Karpas-422 (cell line): ENCODE data around the gene TMEM184C. TPM values are rescaled to one million over a fixed set of nuclear protein-coding genes. Genes with fewer than 3 reads are reported as not detected.

Experiments used
- DNase-seq: peaks from one replicate; pipeline ENCODE4 v3.0.0-alpha.2; 2015
- H2AFZ ChIP-seq: fragments of 200-600 bp; sonication (generic); 2 replicates; pipeline ENCODE4 v1.6.1; 2014; ENCODE audit warnings: antibody characterized with exemption, low read length, mixed read lengths
- H3K27ac ChIP-seq: fragments of 200-600 bp; sonication (generic); 2 replicates; pipeline ENCODE4 v1.5.1; 2014; ENCODE audit warnings: mild to moderate bottlenecking, low read length, moderate library complexity
- H3K27me3 ChIP-seq: fragments of 200-600 bp; sonication (generic); 2 replicates; pipeline ENCODE4 v1.6.1; 2014; ENCODE audit warnings: low read length, mixed read lengths
- H3K36me3 ChIP-seq: fragments of 200-600 bp; sonication (generic); 2 replicates; pipeline ENCODE4 v1.6.1; 2014; ENCODE audit warnings: low read length, mixed read lengths; ENCODE audit not compliant: insufficient read depth
- H3K4me1 ChIP-seq: fragments of 200-600 bp; sonication (generic); 2 replicates; pipeline ENCODE4 v1.6.1; 2014; ENCODE audit warnings: mild to moderate bottlenecking, low read length, mixed read lengths
- H3K4me2 ChIP-seq: fragments of 200-600 bp; sonication (generic); 2 replicates; pipeline ENCODE4 v1.6.1; 2014; ENCODE audit warnings: low read length, low read depth, mild to moderate bottlenecking; ENCODE audit not compliant: poor library complexity, severe bottlenecking
- H3K4me3 ChIP-seq: fragments of 200-600 bp; sonication (generic); 2 replicates; pipeline ENCODE4 v1.5.1; 2014; ENCODE audit warnings: mild to moderate bottlenecking, antibody characterized with exemption, low read length, mixed read lengths
- H3K79me2 ChIP-seq: fragments of 200-600 bp; sonication (generic); 2 replicates; pipeline ENCODE4 v1.6.1; 2014; ENCODE audit warnings: mild to moderate bottlenecking, low read length, mixed read lengths
- H3K9ac ChIP-seq: fragments of 200-600 bp; sonication (generic); 2 replicates; pipeline ENCODE4 v1.6.0; 2014; ENCODE audit warnings: low read length
- H3K9me2 ChIP-seq: fragments of 200-600 bp; sonication (generic), shearing (Covaris generic); replicated peaks from 2 replicates; pipeline ENCODE4 v1.6.0; 2014; ENCODE audit warnings: mild to moderate bottlenecking, low read length, moderate library complexity; ENCODE audit not compliant: insufficient read depth
- H3K9me3 ChIP-seq: fragments of 300-700, 200-600 bp; sonication (generic); 2 replicates; pipeline ENCODE4 v1.6.1; 2014; ENCODE audit warnings: low read length, mixed read lengths
- H4K20me1 ChIP-seq: fragments of 200-600 bp; sonication (generic); 2 replicates; pipeline ENCODE4 v1.6.1; 2014; ENCODE audit warnings: mild to moderate bottlenecking, antibody characterized with exemption, low read length, low read depth; ENCODE audit not compliant: insufficient read depth
- total RNA-seq: library from RNA; depleted of rRNA; stranded (reverse); fragments of >200 nt; shearing (Covaris generic); gene quantifications from 2 replicates; pipeline ENCODE4 v1.2.3, GENCODE V29; 2014; ENCODE audit warnings: low replicate concordance

TMEM184C gene
- total RNA-seq, 1 experiment from 2014 or later, result 47.0 TPM

- no peaks in the 10 kb centered on the region for H3K9me3 ChIP-seq
- no peaks in the 10 kb centered on the region for H3K9me2 ChIP-seq
- no peak for DNase-seq
- H3K27me3 ChIP-seq, result no peaks in the 10 kb centered on the region
- H3K4me1 ChIP-seq, result no peaks in the 10 kb centered on the region
- H4K20me1 ChIP-seq, result no peaks in the 10 kb centered on the region
- no peaks in the 10 kb centered on the region for H3K79me2 ChIP-seq
- H3K4me3 ChIP-seq, result no peak overlapping the region
- no peak overlapping the region for H3K27ac ChIP-seq
- no peak overlapping the region for H3K9ac ChIP-seq
- no peaks in the 10 kb centered on the region for H3K36me3 ChIP-seq
- no peak overlapping the region for H3K4me2 ChIP-seq
- H2AFZ ChIP-seq, result no peak overlapping the region
These were observed 6.5 kb upstream of the TMEM184C start for GRCh38 chr4:147610686-147611085.

GRCh38 chr4:147616849-147617172 is 386 bp upstream of the TMEM184C start:
- peaks cover 36% of the 10 kb centered on the region for H3K4me1 ChIP-seq
- H3K79me2 ChIP-seq, result peaks cover 45% of the 10 kb centered on the region
- no peak overlapping the region for H3K27ac ChIP-seq
- no peak for DNase-seq
- peaks cover 13% of the 10 kb centered on the region; the same call in 1 of the 2 replicates for H3K36me3 ChIP-seq
- H3K27me3 ChIP-seq, result no peaks in the 10 kb centered on the region
- peaks cover 5% of the 10 kb centered on the region; the same call in 1 of the 2 replicates for H4K20me1 ChIP-seq
- no peaks in the 10 kb centered on the region for H3K9me3 ChIP-seq
- H3K4me2 ChIP-seq, result peak overlapping the region; percentile 97
- peak overlapping the region; percentile 83 for H3K9ac ChIP-seq
- peak overlapping the region; percentile 92 for H3K4me3 ChIP-seq
- peak overlapping the region; percentile 10; the same call in 1 of the 2 replicates for H2AFZ ChIP-seq
- H3K9me2 ChIP-seq, result no peaks in the 10 kb centered on the region

DNA sequence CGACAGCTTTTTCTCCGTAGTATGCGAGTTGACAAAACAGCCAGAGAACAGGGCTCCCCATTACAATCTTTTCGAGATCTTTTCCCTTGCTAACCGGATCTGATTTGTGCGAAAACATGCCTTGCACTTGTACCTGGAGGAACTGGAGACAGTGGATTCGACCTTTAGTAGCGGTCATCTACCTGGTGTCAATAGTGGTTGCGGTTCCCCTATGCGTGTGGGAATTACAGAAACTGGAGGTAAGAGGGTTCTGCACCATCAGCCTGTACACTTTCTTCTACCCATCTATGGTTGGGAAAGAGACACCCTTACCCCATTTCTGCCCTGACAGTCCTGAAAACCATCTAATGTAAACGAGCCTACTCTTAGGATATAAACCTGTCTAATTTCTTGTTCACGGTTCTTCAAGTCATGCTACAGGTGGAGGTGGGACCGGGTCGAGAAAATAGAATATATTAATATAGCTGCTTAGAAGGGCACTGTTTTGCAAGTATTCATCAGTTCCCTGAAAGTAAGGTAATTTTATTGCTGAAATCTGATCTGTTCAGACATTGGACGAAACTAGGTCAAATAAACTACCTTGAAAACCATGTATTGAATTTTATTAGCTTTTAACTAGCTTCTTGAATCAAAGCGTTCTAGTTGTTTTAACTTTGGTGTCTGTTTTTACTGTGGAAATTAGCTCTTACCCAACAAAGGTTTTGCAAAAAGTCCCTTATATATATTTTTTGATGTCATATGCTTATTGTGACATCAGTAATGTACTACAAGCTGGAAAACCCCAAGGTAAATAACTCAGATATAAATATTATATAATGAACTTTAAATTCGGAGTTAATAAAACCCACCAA is 869 bp downstream of the TMEM184C start:
- DNase-seq, result no peak

DNA sequence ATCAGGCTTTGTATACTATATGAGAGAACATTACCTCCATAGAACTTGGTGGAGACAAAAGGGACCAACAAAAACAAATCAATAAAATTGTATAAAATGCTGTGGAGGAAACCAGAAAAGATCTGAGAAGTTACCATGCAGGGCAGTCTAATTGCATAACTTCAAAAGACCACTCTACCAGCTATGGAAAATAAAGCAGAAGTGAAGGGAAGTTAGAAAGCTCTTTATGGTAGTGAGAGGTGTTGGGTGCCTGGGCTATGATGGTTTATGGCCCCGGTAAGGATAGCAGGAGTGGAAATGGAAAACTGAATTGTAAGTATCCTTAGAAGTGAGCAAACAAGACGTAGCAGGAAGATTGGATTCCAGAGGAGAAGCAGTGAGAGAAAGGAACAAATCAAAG is 3.1 kb downstream of the TMEM184C start:
- H3K27ac ChIP-seq, result no peak overlapping the region
- no peak overlapping the region for H3K4me3 ChIP-seq
- H3K27me3 ChIP-seq, result no peaks in the 10 kb centered on the region
- no peaks in the 10 kb centered on the region for H3K9me3 ChIP-seq
- H3K36me3 ChIP-seq, result peaks cover 27% of the 10 kb centered on the region
- peaks cover 75% of the 10 kb centered on the region for H3K79me2 ChIP-seq
- peak overlapping the region; percentile 36 for H3K4me2 ChIP-seq
- no peaks in the 10 kb centered on the region for H3K9me2 ChIP-seq
- no peak overlapping the region for H2AFZ ChIP-seq
- no peak overlapping the region for H3K9ac ChIP-seq
- H3K4me1 ChIP-seq, result peaks cover 36% of the 10 kb centered on the region
- DNase-seq, result no peak
- H4K20me1 ChIP-seq, result peaks cover 5% of the 10 kb centered on the region; the same call in 1 of the 2 replicates

More for the DNA sequence above, 869 bp downstream of the TMEM184C start:
- peaks cover 5% of the 10 kb centered on the region; the same call in 1 of the 2 replicates for H4K20me1 ChIP-seq
- no peaks in the 10 kb centered on the region for H3K9me2 ChIP-seq
- H2AFZ ChIP-seq, result peak overlapping the region; percentile 50
- peak overlapping the region; percentile 92 for H3K4me3 ChIP-seq
- no peaks in the 10 kb centered on the region for H3K27me3 ChIP-seq
- peak overlapping the region; percentile 97 for H3K4me2 ChIP-seq
- H3K36me3 ChIP-seq, result peaks cover 13% of the 10 kb centered on the region; the same call in 1 of the 2 replicates
- H3K79me2 ChIP-seq, result peaks cover 57% of the 10 kb centered on the region
- peak overlapping the region; percentile 65 for H3K27ac ChIP-seq
- H3K4me1 ChIP-seq, result peaks cover 36% of the 10 kb centered on the region
- H3K9me3 ChIP-seq, result no peaks in the 10 kb centered on the region
- H3K9ac ChIP-seq, result peak overlapping the region; percentile 83

DNA sequence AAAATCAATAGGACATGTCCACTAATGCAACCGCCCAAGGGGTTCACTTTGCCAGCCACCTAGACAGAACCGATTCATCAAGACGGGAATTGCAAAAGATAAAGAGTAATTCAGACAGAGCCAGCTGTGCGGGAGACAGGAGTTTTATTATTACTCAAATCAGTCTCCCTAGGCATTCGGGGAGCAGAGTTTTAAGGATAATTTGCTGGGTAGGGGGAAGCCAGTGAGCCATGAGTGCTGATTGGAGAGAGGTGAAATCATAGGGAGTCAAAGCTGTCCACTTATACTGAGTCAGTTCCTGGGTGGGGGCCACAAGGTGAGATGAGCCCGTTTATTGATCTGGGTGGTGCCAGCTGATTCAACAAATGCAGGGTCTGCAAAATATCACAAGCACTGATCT is 8.5 kb downstream of the TMEM184C start:
- H3K4me1 ChIP-seq, result peaks cover 6% of the 10 kb centered on the region
- H3K27ac ChIP-seq, result no peak overlapping the region
- H3K79me2 ChIP-seq, result peaks cover 70% of the 10 kb centered on the region
- no peak overlapping the region for H3K9ac ChIP-seq
- no peaks in the 10 kb centered on the region for H3K9me3 ChIP-seq
- peaks cover 64% of the 10 kb centered on the region for H3K36me3 ChIP-seq
- DNase-seq, result no peak
- H3K4me3 ChIP-seq, result no peak overlapping the region
- H4K20me1 ChIP-seq, result no peaks in the 10 kb centered on the region
- no peak overlapping the region for H2AFZ ChIP-seq
- H3K27me3 ChIP-seq, result no peaks in the 10 kb centered on the region
- no peak overlapping the region for H3K4me2 ChIP-seq
- H3K9me2 ChIP-seq, result no peaks in the 10 kb centered on the region

GRCh38 chr4:147626903-147627302 is 9.7 kb downstream of the TMEM184C start:
- Histone ChIP-seq H3K4me1 (no peaks in the 10 kb centered on the region), H3K4me3 (no peak overlapping the region), H3K79me2 (peaks cover 70% of the 10 kb centered on the region), H3K9ac (no peak overlapping the region), H2AFZ (no peak overlapping the region), H4K20me1 (no peaks in the 10 kb centered on the region), H3K36me3 (peaks cover 70% of the 10 kb centered on the region), H3K27ac (no peak overlapping the region), H3K9me3 (no peaks in the 10 kb centered on the region), H3K27me3 (no peaks in the 10 kb centered on the region), H3K9me2 (no peaks in the 10 kb centered on the region), H3K4me2 (no peak overlapping the region)
- no peak for DNase-seq

- Histone ChIP-seq H3K4me2 (no peak overlapping the region), H3K27ac (no peak overlapping the region), H3K9ac (no peak overlapping the region), H3K9me2 (no peaks in the 10 kb centered on the region), H2AFZ (no peak overlapping the region), H3K79me2 (peaks cover 65% of the 10 kb centered on the region), H3K4me1 (no peaks in the 10 kb centered on the region), H3K27me3 (no peaks in the 10 kb centered on the region), H3K9me3 (no peaks in the 10 kb centered on the region), H3K4me3 (no peak overlapping the region), H4K20me1 (no peaks in the 10 kb centered on the region), H3K36me3 (peaks cover 81% of the 10 kb centered on the region)
- no peak for DNase-seq
These were observed 11.2 kb downstream of the TMEM184C start for GRCh38 chr4:147628415-147628814.

DNA sequence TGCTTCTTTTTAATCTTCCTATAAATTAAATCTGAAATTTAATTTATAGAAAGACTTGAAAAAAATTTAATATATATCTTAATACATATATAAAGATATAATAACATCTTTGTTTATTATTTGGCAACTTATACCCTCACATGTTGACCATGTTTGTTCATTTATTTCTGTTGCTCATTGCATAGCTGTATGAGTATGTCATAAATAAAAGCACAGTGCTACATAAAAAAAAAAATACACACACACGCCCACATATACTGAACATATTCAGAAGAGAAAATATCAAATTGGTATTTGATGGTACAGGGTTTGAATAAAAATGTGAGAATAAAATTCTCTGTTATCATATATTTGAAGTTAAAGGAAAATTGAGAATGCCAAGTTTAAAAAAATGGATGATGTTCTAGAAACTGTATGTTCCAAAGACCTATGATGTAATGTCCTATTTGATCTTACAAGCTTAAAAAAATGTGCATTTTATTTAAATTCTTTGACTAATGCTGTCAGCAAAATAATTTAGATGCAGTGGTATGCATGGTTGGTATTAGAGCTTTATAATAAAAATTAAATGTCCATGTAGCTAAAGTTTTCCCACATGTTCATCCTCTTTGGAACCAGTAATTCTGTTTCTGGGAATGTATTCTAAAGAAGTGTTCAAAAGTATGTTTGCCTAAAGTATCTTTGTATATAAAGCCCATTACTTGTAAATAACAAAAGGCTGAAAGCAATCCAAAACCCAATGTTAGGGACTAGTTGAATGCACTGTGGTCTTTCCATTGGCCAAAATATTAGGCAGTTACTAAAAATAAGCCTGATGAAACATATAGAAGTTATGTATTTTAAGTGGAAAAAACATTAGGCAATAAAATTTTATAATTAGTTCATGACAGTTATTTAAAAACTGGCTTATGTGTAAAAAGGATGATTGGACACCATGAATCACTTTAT is 12.9 kb downstream of the TMEM184C start:
- H3K36me3 ChIP-seq, result peaks cover 84% of the 10 kb centered on the region
- DNase-seq, result no peak

More for the DNA sequence above, 12.9 kb downstream of the TMEM184C start:
- no peaks in the 10 kb centered on the region for H3K27me3 ChIP-seq
- no peak overlapping the region for H3K27ac ChIP-seq
- H3K9ac ChIP-seq, result no peak overlapping the region
- H3K4me1 ChIP-seq, result no peaks in the 10 kb centered on the region
- H3K9me2 ChIP-seq, result no peaks in the 10 kb centered on the region
- H4K20me1 ChIP-seq, result no peaks in the 10 kb centered on the region
- no peaks in the 10 kb centered on the region for H3K9me3 ChIP-seq
- no peak overlapping the region for H2AFZ ChIP-seq
- peaks cover 64% of the 10 kb centered on the region for H3K79me2 ChIP-seq
- no peak overlapping the region for H3K4me3 ChIP-seq
- H3K4me2 ChIP-seq, result no peak overlapping the region
